GM23248 (cell line): Measurements from ENCODE around the gene CHST14.

ENCODE experiments used
- EZH2 ChIP-seq: fragments of 200-600 bp; sonication (generic); IDR thresholded peaks from 2 replicates; pipeline ENCODE4 v1.6.1; 2018; ENCODE audit warnings: antibody characterized with exemption, mild to moderate bottlenecking; ENCODE audit not compliant: insufficient read depth, poor library complexity, severe bottlenecking
- EZH2phosphoT487 ChIP-seq: fragments of 200-600 bp; sonication (generic); IDR thresholded peaks from 2 replicates; pipeline ENCODE4 v1.6.1; 2018; ENCODE audit warnings: antibody characterized with exemption, moderate library complexity, mild to moderate bottlenecking, low read depth; ENCODE audit not compliant: insufficient read depth

DNA sequence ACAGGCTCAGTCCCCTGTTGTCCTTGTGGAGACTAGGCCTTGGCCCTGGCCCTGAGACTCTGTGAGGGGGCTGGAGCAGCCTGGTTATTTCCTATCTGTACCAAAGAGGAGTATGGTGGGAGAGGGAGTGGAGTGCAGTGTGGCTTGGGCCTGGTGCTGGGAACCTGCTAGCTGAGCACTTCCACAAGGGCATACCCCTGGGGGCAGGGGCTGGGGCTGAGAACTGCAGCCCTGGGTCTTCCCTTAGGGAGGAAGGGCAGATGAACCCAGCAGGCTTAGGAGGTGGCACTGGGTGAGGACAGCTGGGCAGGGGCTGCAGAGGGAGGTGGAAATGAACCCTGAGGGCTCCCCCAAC lies 3.5 kb upstream of the CHST14 start:
- TF ChIP-seq EZH2 = no peak
- no peak for TF ChIP-seq EZH2phosphoT487
